ENCODE data around the gene SULT4A1. TPM values are rescaled to one million over a fixed set of nuclear protein-coding genes. Genes with fewer than 3 reads are reported as not detected.
A peak's percentile ranks its signal among the peaks of the same experiment; 100 is the strongest.

Gene SULT4A1
- total RNA-seq, 1 donor from 2014 or later, result 5.9 TPM

- H3K4me1 ChIP-seq (ENCODE audit: insufficient read depth, low read length), result peaks cover 13% of the 10 kb centered on the region
- Mint-ChIP-seq H3K4me1 (ENCODE audit: low read depth, unreplicated experiment) (no peaks in the 10 kb centered on the region), H3K27me3 (ENCODE audit: low read depth, unreplicated experiment) (peaks cover 8% of the 10 kb centered on the region), H3K36me3 (ENCODE audit: low read depth, unreplicated experiment) (peaks cover 7% of the 10 kb centered on the region), H3K9me3 (ENCODE audit: unreplicated experiment) (no peaks in the 10 kb centered on the region), H3K27ac (ENCODE audit: unreplicated experiment) (no peak overlapping the region), H3K4me3 (ENCODE audit: unreplicated experiment) (no peak overlapping the region)
- peak overlapping the region; percentile 39 for H3K4me2 ChIP-seq (ENCODE audit: low read length)
- no peak overlapping the region for H3K4me3 ChIP-seq (ENCODE audit: insufficient read depth, low read depth, low read length)
- FAIRE-seq (no peak), DNase-seq (ENCODE audit: low read depth) (no peak)
- H2AFZ ChIP-seq (ENCODE audit: low read depth, low read length), result peak overlapping the region; percentile 32
- H4K20me1 ChIP-seq (ENCODE audit: insufficient read depth, low read length), result peaks cover 4% of the 10 kb centered on the region
- H3K9ac ChIP-seq (ENCODE audit: low read length), result peak overlapping the region; percentile 23
- H3K9me3 ChIP-seq (ENCODE audit: insufficient read depth, low read depth, low read length), result no peaks in the 10 kb centered on the region
- no peaks in the 10 kb centered on the region for H3K27me3 ChIP-seq (ENCODE audit: insufficient read depth, low read length)
- peak overlapping the region; percentile 32 for H3K27ac ChIP-seq (ENCODE audit: low read depth, low read length)
- H3K36me3 ChIP-seq (ENCODE audit: insufficient read depth, low read length), result no peaks in the 10 kb centered on the region
- no peaks in the 10 kb centered on the region for H3K79me2 ChIP-seq (ENCODE audit: insufficient read depth, low read length)
- TF ChIP-seq EZH2 (IDR thresholded peaks at IDR 0.05; ENCODE audit: insufficient read depth, low read length) (no peak), CTCF (IDR thresholded peaks at IDR 0.05; ENCODE audit: insufficient read depth, low read depth, low read length) (no peak)
These were observed 24.6 kb downstream of the SULT4A1 start for GRCh38 chr22:43837666-43838065.

- no peak for FAIRE-seq
- Histone ChIP-seq H3K9ac (ENCODE audit: low read length) (no peak overlapping the region), H3K4me3 (ENCODE audit: insufficient read depth, low read depth, low read length) (no peak overlapping the region), H4K20me1 (ENCODE audit: insufficient read depth, low read length) (no peaks in the 10 kb centered on the region), H3K27me3 (ENCODE audit: insufficient read depth, low read length) (no peaks in the 10 kb centered on the region), H3K4me1 (ENCODE audit: insufficient read depth, low read length) (peaks cover 13% of the 10 kb centered on the region), H3K4me2 (ENCODE audit: low read length) (no peak overlapping the region), H3K27ac (ENCODE audit: low read depth, low read length) (no peak overlapping the region), H3K36me3 (ENCODE audit: insufficient read depth, low read length) (no peaks in the 10 kb centered on the region), H3K79me2 (ENCODE audit: insufficient read depth, low read length) (no peaks in the 10 kb centered on the region), H3K9me3 (ENCODE audit: insufficient read depth, low read depth, low read length) (no peaks in the 10 kb centered on the region), H2AFZ (ENCODE audit: low read depth, low read length) (no peak overlapping the region)
- H3K27ac Mint-ChIP-seq (ENCODE audit: unreplicated experiment), result no peak overlapping the region
- H3K4me1 Mint-ChIP-seq (ENCODE audit: low read depth, unreplicated experiment), result no peaks in the 10 kb centered on the region
- peaks cover 7% of the 10 kb centered on the region for H3K36me3 Mint-ChIP-seq (ENCODE audit: low read depth, unreplicated experiment)
- no peak for DNase-seq (ENCODE audit: low read depth)
- H3K27me3 Mint-ChIP-seq (ENCODE audit: low read depth, unreplicated experiment), result peaks cover 9% of the 10 kb centered on the region
- no peak overlapping the region for H3K4me3 Mint-ChIP-seq (ENCODE audit: unreplicated experiment)
- TF ChIP-seq CTCF (IDR thresholded peaks at IDR 0.05; ENCODE audit: insufficient read depth, low read depth, low read length) (no peak), EZH2 (IDR thresholded peaks at IDR 0.05; ENCODE audit: insufficient read depth, low read length) (no peak)
- H3K9me3 Mint-ChIP-seq (ENCODE audit: unreplicated experiment), result no peaks in the 10 kb centered on the region
These were observed 26.6 kb downstream of the SULT4A1 start for GRCh38 chr22:43835736-43836135.

- no peaks in the 10 kb centered on the region for H3K4me1 Mint-ChIP-seq (ENCODE audit: low read depth, unreplicated experiment)
These were observed 27.1 kb downstream of the SULT4A1 start for GRCh38 chr22:43835166-43835565.

More at GRCh38 chr22:43835166-43835565, 27.1 kb downstream of the SULT4A1 start:
- no peaks in the 10 kb centered on the region for H3K27me3 ChIP-seq (ENCODE audit: insufficient read depth, low read length)
- no peak for DNase-seq (ENCODE audit: low read depth)
- no peaks in the 10 kb centered on the region for H4K20me1 ChIP-seq (ENCODE audit: insufficient read depth, low read length)
- peaks cover 7% of the 10 kb centered on the region for H3K36me3 Mint-ChIP-seq (ENCODE audit: low read depth, unreplicated experiment)
- no peak for FAIRE-seq
- TF ChIP-seq CTCF (IDR thresholded peaks at IDR 0.05; ENCODE audit: insufficient read depth, low read depth, low read length), result no peak
- H3K9ac ChIP-seq (ENCODE audit: low read length), result no peak overlapping the region
- no peaks in the 10 kb centered on the region for H3K79me2 ChIP-seq (ENCODE audit: insufficient read depth, low read length)
- no peaks in the 10 kb centered on the region for H3K9me3 Mint-ChIP-seq (ENCODE audit: unreplicated experiment)
- H3K36me3 ChIP-seq (ENCODE audit: insufficient read depth, low read length), result no peaks in the 10 kb centered on the region
- H3K9me3 ChIP-seq (ENCODE audit: insufficient read depth, low read depth, low read length), result no peaks in the 10 kb centered on the region
- peaks cover 9% of the 10 kb centered on the region for H3K27me3 Mint-ChIP-seq (ENCODE audit: low read depth, unreplicated experiment)
- H3K4me3 ChIP-seq (ENCODE audit: insufficient read depth, low read depth, low read length), result no peak overlapping the region
- H3K4me3 Mint-ChIP-seq (ENCODE audit: unreplicated experiment), result no peak overlapping the region
- H3K27ac Mint-ChIP-seq (ENCODE audit: unreplicated experiment), result no peak overlapping the region
- no peak overlapping the region for H2AFZ ChIP-seq (ENCODE audit: low read depth, low read length)
- no peak overlapping the region for H3K4me2 ChIP-seq (ENCODE audit: low read length)
- no peak overlapping the region for H3K27ac ChIP-seq (ENCODE audit: low read depth, low read length)
- peaks cover 13% of the 10 kb centered on the region for H3K4me1 ChIP-seq (ENCODE audit: insufficient read depth, low read length)
